Measurements from ENCODE around the gene OR10G2. TPM values are rescaled to one million over a fixed set of nuclear protein-coding genes. Genes with fewer than 3 reads are reported as not detected.
"Not testable (repeated sequence)": the region's sequence is repeated elsewhere in the genome, so short reads cannot be mapped to it uniquely, and the experiment has no call there.

The OR10G2 gene
- total and polyA plus RNA-seq, 12 donors = not detected

DNA sequence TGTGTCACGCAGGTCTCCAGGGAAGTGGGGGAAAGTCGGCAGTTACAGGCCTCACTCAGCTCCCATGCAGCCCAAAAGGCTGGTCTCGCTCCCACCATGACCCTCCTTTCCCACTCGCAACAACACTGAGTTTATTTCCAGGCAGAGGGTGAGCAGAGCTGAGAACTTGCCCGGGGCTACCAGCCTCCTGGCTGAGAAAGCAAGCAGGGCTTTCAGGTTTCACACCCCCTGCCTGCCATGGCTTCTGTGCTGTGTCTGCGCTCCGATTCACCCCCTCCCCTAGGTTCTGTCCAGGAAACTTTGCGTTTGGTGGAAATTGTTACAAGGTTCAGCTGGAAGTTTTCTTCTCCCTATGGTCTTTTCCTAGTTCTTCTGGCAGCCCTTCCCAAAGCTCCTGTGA, 17.1 kb downstream of the OR10G2 start:
- H3K4me3 ChIP-seq = no peak overlapping the region
- TF ChIP-seq, protein P1, sequence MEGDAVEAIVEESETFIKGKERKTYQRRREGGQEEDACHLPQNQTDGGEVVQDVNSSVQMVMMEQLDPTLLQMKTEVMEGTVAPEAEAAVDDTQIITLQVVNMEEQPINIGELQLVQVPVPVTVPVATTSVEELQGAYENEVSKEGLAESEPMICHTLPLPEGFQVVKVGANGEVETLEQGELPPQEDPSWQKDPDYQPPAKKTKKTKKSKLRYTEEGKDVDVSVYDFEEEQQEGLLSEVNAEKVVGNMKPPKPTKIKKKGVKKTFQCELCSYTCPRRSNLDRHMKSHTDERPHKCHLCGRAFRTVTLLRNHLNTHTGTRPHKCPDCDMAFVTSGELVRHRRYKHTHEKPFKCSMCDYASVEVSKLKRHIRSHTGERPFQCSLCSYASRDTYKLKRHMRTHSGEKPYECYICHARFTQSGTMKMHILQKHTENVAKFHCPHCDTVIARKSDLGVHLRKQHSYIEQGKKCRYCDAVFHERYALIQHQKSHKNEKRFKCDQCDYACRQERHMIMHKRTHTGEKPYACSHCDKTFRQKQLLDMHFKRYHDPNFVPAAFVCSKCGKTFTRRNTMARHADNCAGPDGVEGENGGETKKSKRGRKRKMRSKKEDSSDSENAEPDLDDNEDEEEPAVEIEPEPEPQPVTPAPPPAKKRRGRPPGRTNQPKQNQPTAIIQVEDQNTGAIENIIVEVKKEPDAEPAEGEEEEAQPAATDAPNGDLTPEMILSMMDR (IDR thresholded peaks at IDR 0.05) = no peak
- H3K27ac ChIP-seq = no peak overlapping the region
- intact Hi-C loops (cut with DNase I) = no loop called here
- peaks cover 0 to 7% (median 0%) of the 10 kb centered on the region in 7 donors for H3K27me3 ChIP-seq
- ATAC-seq = no peak
- WGBS, 2 donors = 63 to 65% methylated on average over 8 of the region's 8 CpGs
- no peaks in the 10 kb centered on the region for H3K36me3 ChIP-seq
- no peaks in the 10 kb centered on the region for H3K4me1 ChIP-seq
- peaks cover 0 to 6% (median 0%) of the 10 kb centered on the region in 11 donors for H3K9me3 ChIP-seq
- DNase-seq = no peak

DNA sequence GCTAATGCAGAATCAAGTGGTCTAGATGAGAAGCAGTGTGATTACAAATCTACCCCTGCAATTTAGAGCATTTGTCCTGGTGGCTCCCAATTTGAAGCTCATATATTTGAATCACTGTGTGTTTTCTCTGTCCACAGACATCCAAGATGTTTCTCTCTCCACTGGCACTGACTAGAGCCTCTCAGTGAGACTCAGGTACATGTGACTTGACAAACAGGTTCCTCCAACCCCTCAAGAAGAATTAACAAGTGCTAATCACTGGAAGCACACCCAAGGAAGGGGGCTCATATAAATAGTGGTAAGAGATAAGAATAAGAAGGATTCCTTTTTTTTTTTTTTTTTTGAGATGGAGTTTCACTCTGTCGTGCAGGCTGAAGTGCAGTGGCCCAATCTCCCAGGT, 20.5 kb downstream of the OR10G2 start:
- intact Hi-C loops (cut with DNase I) = no loop called here
- WGBS, 2 donors = 13 to 36% methylated on average over 1 of the region's 1 CpG
- no peak for ATAC-seq
- H3K9me3 ChIP-seq = no peaks in the 10 kb centered on the region
- H3K4me1 ChIP-seq = no peaks in the 10 kb centered on the region
- TF ChIP-seq, protein P1 (IDR thresholded peaks at IDR 0.05) = no peak
- no peaks in the 10 kb centered on the region for H3K36me3 ChIP-seq
- H3K27me3 ChIP-seq = peaks cover 0 to 3% (median 0%) of the 10 kb centered on the region in 7 donors
- no peak for DNase-seq
- H3K27ac ChIP-seq = no peak overlapping the region
- no peak overlapping the region for H3K4me3 ChIP-seq

DNA sequence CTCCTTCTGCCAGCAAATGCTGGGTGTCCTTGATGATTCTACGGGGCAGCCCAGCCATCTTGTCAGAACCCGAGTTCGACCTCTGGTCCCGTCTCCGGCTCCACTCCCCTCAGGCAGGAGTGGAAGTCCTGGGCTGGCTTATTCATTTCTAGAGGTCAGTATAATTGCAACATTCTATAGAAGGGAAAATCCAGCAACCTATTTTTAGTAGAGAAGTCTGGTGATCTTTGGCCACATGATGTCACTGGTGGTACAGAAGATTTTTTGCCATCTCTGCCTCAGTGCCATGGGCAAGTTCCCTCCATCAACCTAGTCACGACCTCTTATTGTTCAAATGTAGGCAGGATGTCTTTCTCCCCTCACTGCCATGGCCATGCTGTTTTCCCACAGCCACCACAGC, 22.4 kb downstream of the OR10G2 start:
- no peak overlapping the region for H3K27ac ChIP-seq

DNA sequence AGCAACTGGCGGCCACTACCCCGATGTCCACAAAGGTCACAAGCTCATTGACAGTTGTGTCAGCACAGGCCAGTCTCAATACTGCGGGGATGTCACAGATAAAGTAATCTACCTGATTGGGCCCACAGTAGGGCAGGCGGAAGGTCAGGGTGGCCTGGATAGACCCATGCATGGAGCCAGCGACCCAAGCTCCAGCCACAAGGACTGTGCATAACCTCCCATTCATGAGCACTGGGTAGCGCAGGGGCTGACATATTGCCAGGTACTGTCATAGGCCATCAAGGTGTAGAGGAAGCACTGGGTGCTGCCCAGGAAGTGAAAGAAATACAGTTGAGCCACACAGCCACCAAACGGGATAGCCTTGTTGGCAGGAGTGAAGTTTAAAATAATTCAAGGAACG, 32.6 kb downstream of the OR10G2 start:
- intact Hi-C loops (cut with DNase I) = not testable (repeated sequence)

More for the DNA sequence above, 22.4 kb downstream of the OR10G2 start:
- no peaks in the 10 kb centered on the region for H3K36me3 ChIP-seq
- TF ChIP-seq, protein P1 (IDR thresholded peaks at IDR 0.05) = no peak
- no peak overlapping the region for H3K4me3 ChIP-seq
- no peak for DNase-seq
- H3K4me1 ChIP-seq = no peaks in the 10 kb centered on the region
- WGBS, 2 donors = 75 to 77% methylated on average over 6 of the region's 6 CpGs
- intact Hi-C loops (cut with DNase I) = no loop called here
- no peaks in the 10 kb centered on the region for H3K9me3 ChIP-seq
- peaks cover 0 to 3% (median 0%) of the 10 kb centered on the region in 7 donors for H3K27me3 ChIP-seq
- ATAC-seq = no peak

DNA sequence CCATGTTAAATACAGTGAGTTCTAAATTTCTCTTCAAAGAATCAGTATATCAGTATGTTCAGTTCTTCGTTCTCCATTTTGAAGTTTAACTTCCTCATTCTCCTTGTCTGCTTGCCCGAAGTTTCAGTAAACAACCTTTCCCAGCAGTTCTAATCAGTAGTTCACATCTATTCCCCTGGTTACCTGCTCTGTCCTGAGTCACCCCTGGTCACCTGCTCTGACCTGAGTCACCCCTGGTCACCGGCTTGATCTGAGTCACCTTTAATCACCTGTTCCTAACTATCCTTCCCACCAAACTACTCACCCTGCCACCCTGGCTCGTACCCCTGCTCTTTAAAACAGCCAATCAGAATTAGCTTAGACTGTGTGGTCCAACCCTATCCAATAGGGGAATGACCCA, 45.4 kb downstream of the OR10G2 start:
- TF ChIP-seq, protein P1 (IDR thresholded peaks at IDR 0.05) = no peak
- DNase-seq = no peak
- intact Hi-C loops (cut with DNase I) = no loop called here
- peaks cover 0 to 31% (median 16%) of the 10 kb centered on the region in 11 donors for H3K9me3 ChIP-seq
- WGBS, 2 donors = 79 to 84% methylated on average over 4 of the region's 4 CpGs
- H3K27ac ChIP-seq = no peak overlapping the region
- H3K4me1 ChIP-seq = no peaks in the 10 kb centered on the region
- ATAC-seq = no peak
- no peak overlapping the region for H3K4me3 ChIP-seq
- no peaks in the 10 kb centered on the region for H3K36me3 ChIP-seq
- peaks cover 0 to 10% (median 5%) of the 10 kb centered on the region in 7 donors for H3K27me3 ChIP-seq

More for the DNA sequence above, 32.6 kb downstream of the OR10G2 start:
- H3K27me3 ChIP-seq, H3K36me3 ChIP-seq, H3K27ac ChIP-seq, ATAC-seq, H3K4me3 ChIP-seq, H3K9me3 ChIP-seq, H3K4me1 ChIP-seq, DNase-seq: not testable (repeated sequence)
- 85 to 91% methylated on average over 6 to 8 of the region's 8 CpGs for WGBS, 2 donors

Other genes starting within 250 kb of the OR10G2 start
- 10 to 100 TPM; 31.1 to 47.5 (median 40.1) TPM for gene CHD8, start 178.8 kb downstream of the OR10G2 start, total RNA-seq
- gene CHD8, start 178.8 kb downstream of the OR10G2 start, polyA plus RNA-seq = 10 to 100 TPM; 19.4 to 27.7 TPM
- 10 to 100 TPM; 14.8 to 25.8 (median 18.4) TPM for gene RAB2B, start 158.0 kb downstream of the OR10G2 start, total RNA-seq
- gene RAB2B, start 158.0 kb downstream of the OR10G2 start, polyA plus RNA-seq = 10 to 100 TPM in 1 of 2 donors, 1 to 10 TPM in 1; 7.1 to 11.0 TPM
- 100 to 1,000 TPM in 2 of 10 donors, 10 to 100 TPM in 8; 74.4 to 104 (median 94.3) TPM for gene TOX4, start 157.7 kb downstream of the OR10G2 start, total RNA-seq
- gene TOX4, start 157.7 kb downstream of the OR10G2 start, polyA plus RNA-seq = 10 to 100 TPM; 14.9 to 33.0 TPM
- 10 to 100 TPM; 21.0 to 30.3 (median 24.0) TPM for gene METTL3, start 123.6 kb downstream of the OR10G2 start, total RNA-seq
- gene METTL3, start 123.6 kb downstream of the OR10G2 start, polyA plus RNA-seq = 10 to 100 TPM; 22.9 to 46.7 TPM
- 1 to 10 TPM; 2.5 to 6.6 (median 4.3) TPM for gene SALL2, start 108.6 kb downstream of the OR10G2 start, total RNA-seq
- gene SALL2, start 108.6 kb downstream of the OR10G2 start, polyA plus RNA-seq = 1 to 10 TPM; 1.1 to 1.3 TPM
- not detected for gene OR10G3, start 54.9 kb downstream of the OR10G2 start, total RNA-seq
- not detected for gene OR10G3, start 54.9 kb downstream of the OR10G2 start, polyA plus RNA-seq
- gene OR4E2, start 18.9 kb upstream of the OR10G2 start, total RNA-seq = not detected
- gene OR4E2, start 18.9 kb upstream of the OR10G2 start, polyA plus RNA-seq = not detected
- under 1 TPM in 1 of 10 donors, not detected in 9; 0.06 TPM for gene OR4E1, start 38.9 kb upstream of the OR10G2 start, total RNA-seq
- not detected for gene OR4E1, start 38.9 kb upstream of the OR10G2 start, polyA plus RNA-seq

Data from heart right ventricle (tissue), 16 donors.